Ishikawa (cell line): ENCODE measurements around the gene HIC1.

ENCODE experiments used
- CEBPB ChIP-seq: IDR thresholded peaks from 2 replicates; pipeline ENCODE4 v1.6.1; 2012
- CREB1 ChIP-seq: IDR thresholded peaks from 2 replicates; pipeline ENCODE4 v1.6.1; 2012; ENCODE audit warnings: low read depth
- EP300 ChIP-seq: IDR thresholded peaks from 2 replicates; pipeline ENCODE4 v1.6.1; 2012; ENCODE audit warnings: borderline replicate concordance
- MAX ChIP-seq: IDR thresholded peaks from 2 replicates; pipeline ENCODE4 v1.6.1; 2012
- NFIC ChIP-seq: IDR thresholded peaks from 2 replicates; pipeline ENCODE4 v1.6.1; 2012
- RAD21 ChIP-seq: IDR thresholded peaks from 2 replicates; pipeline ENCODE4 v1.6.1; 2012; ENCODE audit warnings: low read depth
- REST ChIP-seq: IDR thresholded peaks from 2 replicates; pipeline ENCODE4 v1.6.1; 2012; ENCODE audit warnings: low read depth, mild to moderate bottlenecking
- TAF1 ChIP-seq: IDR thresholded peaks from 2 replicates; pipeline ENCODE4 v1.6.1; 2012; ENCODE audit warnings: low read depth, mild to moderate bottlenecking
- TEAD4 ChIP-seq: IDR thresholded peaks from 2 replicates; pipeline ENCODE4 v1.6.1; 2012
- USF1 ChIP-seq: IDR thresholded peaks from 2 replicates; pipeline ENCODE4 v1.6.1; 2012
- ZBTB7A ChIP-seq: IDR thresholded peaks from 2 replicates; pipeline ENCODE4 v1.6.1; 2012; ENCODE audit warnings: low read depth

GRCh38 chr17:2008332-2009126 lies 46.4 kb upstream of the HIC1 start:
- no peak for TF ChIP-seq EP300
- TF ChIP-seq ZBTB7A = no peak
- TF ChIP-seq MAX = no peak
- TF ChIP-seq REST = no peak
- TF ChIP-seq TAF1 = no peak
- TF ChIP-seq RAD21 = no peak
- no peak for TF ChIP-seq USF1
- TF ChIP-seq TEAD4 = no peak
- TF ChIP-seq NFIC = no peak
- TF ChIP-seq CEBPB = no peak
- no peak for TF ChIP-seq CREB1
